Stimulated activated CD8-positive, alpha-beta memory T cell treated with anti-CD3 and anti-CD28 coated beads, Interleukin-2, amount 100 ng/mL, for 1 hour (primary cell): ENCODE measurements around the gene MYLK.

Source experiments
- DNase-seq, 2 donors: peaks; one replicate each; pipeline ENCODE4 v3.0.0-alpha.2; 2020; ENCODE audit warnings: low read depth in 2 of 2

MYLK gene

GRCh38 chr3:123698813-123699212 is 185.3 kb downstream of the MYLK start:
- DNase-seq, result no peak

DNA sequence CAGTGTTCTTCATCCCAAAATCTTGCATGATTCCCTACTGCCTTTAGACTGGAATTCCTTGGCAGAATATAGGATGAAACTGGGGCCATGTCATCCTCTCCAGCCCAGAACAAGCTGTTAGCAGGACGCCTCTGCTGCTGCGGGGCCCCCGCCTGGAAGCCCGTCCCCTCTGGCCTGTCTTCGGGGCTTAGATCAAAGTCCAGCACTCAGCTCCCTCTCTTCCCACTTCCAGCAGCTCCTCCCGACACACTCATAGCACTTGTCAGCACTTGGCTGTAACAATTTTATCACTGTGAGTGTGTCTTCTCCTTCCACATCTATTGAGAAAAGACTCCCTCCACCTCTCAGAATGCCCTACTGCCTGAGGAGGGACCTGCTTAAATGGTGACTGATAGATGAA is 187.3 kb downstream of the MYLK start:
- no peak for DNase-seq

DNA sequence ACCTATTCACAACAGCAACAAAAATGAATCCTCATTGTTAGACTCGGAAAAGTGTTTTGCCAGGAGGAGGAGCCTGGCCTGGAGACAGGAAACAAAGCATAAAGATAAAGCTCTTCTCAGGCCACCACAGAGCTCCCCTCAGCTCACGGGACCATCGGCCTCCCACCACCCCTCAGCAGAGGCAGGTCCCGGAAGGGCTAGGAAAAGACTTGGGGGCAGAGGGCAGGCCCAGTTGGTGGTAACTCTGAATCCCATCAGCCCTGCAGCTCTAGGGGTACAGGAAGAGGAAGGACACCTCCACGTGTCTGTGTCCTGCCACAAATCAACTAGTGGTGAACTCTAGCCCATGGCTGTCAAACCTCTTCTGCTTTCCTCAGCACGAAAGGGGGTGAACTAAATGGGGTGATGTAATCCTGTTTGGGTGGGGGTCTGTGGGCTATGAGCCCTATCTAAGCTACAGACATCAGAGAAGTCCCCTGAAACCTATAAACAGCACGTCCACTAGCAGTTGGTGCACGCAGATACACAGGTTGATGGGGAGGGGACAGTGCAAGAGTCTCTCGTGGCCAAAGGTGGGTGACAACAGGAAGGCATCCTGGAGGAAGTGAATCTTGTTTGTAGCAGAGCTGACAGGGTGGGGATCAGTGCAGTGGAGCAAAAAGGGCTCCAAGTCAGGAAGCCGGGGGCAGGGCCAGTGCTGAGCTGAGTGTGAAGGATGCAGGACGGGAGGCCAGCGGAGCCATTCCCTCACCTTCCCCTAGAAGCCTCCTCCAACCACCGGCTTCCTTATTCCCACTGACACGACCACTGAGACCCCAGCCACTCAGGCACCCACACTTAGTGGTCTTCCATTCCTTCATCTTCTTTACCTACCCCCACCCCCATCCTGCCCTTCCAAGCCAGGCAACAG is 188.1 kb downstream of the MYLK start:
- DNase-seq, result no peak

GRCh38 chr3:123695152-123695551 is 189.0 kb downstream of the MYLK start:
- no peak for DNase-seq

DNA sequence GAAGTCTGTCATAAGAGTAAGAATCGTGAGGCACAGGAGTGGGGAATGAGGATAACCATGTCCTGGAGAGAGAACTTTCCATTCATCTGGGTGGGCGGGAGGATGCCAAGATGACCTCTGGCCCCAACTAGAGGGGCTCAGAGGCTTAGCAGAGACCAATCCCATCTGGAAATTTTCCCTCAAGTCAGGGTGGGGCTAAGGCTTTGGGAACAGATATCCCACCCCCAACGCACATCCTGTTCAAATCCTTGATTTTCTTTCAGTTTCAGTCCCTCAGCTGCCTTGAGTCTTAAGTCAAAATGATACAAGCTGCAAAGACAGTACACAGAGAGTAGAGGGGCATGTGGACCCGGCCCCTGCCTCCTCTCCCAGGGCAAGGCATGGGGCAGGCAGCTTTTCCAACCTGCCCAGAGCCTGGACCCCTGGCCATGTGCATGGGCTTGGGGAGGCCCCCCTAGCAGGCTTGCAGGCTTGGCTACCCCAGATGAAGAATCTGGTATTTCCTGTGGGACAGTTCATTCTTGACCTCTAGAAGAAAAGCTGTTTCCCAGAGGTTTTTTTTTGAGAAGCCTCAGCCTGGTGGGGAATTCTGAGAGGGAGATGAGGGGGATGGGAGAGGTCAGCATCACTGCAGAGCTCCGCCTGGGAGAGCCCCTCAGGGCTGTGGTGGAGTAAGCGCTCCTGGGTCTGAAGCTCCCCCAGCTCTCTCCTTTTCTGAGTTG is 189.6 kb downstream of the MYLK start:
- DNase-seq, result no peak

GRCh38 chr3:123693584-123694190 is 190.4 kb downstream of the MYLK start:
- no peak for DNase-seq

DNA sequence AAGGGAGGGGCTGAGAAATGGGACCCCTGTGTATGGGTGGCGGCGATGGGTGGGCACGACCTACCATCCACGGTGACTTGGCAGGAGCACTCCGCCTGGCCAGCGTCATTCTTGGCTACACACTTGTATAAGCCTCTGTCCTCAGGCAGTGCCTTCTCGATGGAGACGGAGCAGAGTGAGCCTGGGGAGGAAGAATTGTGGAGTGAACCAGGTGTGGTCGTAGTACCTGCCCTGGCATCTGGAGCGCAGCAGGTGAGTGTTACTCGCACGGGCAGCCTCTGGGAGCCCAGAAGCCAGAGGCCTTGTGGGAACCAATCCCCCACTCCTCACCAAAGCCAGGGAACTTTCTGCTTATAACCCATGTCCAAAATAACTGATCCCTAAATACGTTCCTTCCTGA is 191.5 kb downstream of the MYLK start:
- no peak for DNase-seq

DNA sequence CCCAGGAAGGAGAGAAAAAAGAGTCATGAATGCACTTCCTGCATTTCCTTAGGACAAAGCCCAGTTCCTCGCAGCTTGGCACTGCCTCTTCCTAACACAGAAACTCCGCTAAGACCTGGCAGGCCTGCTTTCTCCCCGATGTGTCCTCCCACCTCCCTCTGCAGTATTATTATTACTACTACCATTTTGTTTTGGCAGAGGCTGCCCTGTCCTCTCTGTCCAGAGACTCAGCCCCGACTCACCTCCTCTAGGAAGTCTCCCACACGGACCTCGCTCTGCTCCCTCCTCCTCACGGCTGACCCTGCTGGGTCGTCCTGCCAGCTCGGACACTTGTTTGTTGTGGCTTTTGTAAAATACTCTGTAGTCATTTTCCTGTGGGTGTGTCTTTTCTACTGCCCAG is 192.1 kb downstream of the MYLK start:
- DNase-seq, result no peak

- DNase-seq, result no peak
Measured at GRCh38 chr3:123689831-123690230, 194.3 kb downstream of the MYLK start.

DNA sequence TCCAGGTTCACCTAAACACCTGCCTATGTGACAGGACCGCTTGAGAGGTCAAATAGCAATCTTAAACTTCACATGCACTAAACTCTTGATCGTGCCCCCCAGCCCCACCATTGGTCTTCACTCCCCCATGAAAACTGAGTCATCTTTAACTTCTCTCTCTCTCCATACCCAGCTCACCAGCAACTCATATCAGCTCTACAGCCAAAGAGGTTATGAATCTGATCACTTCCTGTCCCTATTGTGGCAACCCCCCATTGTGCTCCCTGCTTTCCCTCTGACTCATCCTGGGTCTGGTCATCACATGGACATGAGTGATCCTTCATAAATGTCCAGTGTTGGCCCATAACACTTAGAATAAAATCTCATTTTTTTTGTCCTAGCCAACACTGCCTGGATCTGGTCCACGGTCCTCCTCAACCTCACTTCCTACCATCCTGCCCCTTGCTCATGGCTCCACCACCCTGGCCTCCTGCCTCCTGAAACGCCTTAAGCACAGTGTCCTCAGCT is 195.8 kb downstream of the MYLK start:
- no peak for DNase-seq

GRCh38 chr3:123687286-123687685 is 196.8 kb downstream of the MYLK start:
- DNase-seq, result no peak

GRCh38 chr3:123686251-123686650 is 197.9 kb downstream of the MYLK start:
- DNase-seq, result no peak

DNA sequence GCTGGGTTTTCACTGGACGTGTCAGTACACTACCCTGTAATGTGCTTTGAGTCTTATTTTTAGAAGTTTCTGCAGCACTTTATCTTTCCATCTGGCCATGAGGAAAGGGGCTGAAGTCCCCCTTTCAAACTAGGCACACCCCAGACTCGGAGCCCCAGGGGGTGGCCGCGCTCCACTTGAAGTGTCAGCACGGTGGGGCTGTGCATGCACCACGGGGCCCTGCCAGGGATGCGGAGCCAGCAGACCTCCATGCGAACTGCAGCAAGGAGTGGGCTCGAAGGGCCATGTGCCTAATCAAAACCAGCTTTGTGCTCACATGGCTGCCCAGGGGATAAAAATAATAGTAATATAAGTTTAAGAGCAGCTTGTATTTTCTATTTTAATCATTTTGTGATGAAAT is 198.4 kb downstream of the MYLK start:
- DNase-seq, result no peak

DNA sequence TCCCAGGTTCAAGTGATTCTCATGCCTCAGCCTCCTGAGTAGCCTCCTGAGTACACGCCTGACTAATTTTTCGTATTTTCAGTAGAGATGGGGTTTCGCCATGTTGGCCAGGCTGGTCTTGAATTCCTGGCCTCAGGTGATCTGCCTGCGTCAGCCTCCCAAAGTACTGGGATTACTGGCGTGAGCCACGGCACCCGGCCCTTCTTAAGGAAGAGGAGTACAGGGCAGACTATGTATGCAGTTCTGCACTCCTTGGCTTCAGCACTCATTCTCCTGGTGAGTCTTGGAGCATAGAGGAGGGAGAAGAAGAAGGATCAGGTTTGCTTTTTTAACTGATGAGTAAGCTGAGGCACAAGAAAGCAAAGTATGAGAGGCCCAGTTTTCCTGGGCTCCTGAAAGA is 199.5 kb downstream of the MYLK start:
- no peak for DNase-seq

- DNase-seq, result no peak
Measured at GRCh38 chr3:123684209-123684608, 199.9 kb downstream of the MYLK start.

- no peak for DNase-seq
Measured at GRCh38 chr3:123683505-123684154, 200.5 kb downstream of the MYLK start.

- DNase-seq, result no peak
Measured at GRCh38 chr3:123682781-123683504, 201.2 kb downstream of the MYLK start.

DNA sequence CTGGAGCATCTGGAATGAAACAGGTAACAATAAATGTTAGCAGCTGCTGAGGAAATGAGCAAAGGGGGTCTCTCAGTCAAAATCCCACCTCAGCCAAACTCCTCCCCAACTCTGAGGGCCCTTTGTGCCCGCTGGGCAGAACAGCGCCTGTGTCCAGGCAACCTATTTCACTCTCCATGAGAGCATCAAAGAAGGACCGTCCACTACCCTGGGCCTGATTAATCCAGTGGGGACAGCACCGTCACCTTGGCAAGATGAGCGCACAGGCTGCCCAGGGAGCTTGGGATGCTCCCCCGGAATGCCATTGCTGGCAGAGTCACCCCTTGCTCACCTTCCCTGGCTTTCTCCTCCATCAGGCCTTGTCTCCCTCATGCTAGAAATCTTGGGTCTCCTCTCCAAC is 201.8 kb downstream of the MYLK start:
- DNase-seq, result no peak

- no peak for DNase-seq
Measured at GRCh38 chr3:123679712-123680386, 204.3 kb downstream of the MYLK start.

GRCh38 chr3:123678108-123678511 is 206.0 kb downstream of the MYLK start:
- DNase-seq, result no peak
